Measurements from ENCODE around the gene SYNPO.

SYNPO gene

GRCh38 chr5:150658699-150659265 lies 18.3 kb downstream of the SYNPO start:
- TF ChIP-seq, protein P1, sequence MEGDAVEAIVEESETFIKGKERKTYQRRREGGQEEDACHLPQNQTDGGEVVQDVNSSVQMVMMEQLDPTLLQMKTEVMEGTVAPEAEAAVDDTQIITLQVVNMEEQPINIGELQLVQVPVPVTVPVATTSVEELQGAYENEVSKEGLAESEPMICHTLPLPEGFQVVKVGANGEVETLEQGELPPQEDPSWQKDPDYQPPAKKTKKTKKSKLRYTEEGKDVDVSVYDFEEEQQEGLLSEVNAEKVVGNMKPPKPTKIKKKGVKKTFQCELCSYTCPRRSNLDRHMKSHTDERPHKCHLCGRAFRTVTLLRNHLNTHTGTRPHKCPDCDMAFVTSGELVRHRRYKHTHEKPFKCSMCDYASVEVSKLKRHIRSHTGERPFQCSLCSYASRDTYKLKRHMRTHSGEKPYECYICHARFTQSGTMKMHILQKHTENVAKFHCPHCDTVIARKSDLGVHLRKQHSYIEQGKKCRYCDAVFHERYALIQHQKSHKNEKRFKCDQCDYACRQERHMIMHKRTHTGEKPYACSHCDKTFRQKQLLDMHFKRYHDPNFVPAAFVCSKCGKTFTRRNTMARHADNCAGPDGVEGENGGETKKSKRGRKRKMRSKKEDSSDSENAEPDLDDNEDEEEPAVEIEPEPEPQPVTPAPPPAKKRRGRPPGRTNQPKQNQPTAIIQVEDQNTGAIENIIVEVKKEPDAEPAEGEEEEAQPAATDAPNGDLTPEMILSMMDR (IDR thresholded peaks at IDR 0.05; ENCODE audit: insufficient read depth, low read length, missing control alignments) = no peak
- POLR2A ChIA-PET = interaction anchor here (1.0 kb wide), 2 partner anchors 14 to 16 kb away, joined by 3 to 5 read pairs; no protein-coding TSS in a partner anchor
- no peak for DNase-seq (ENCODE audit: low read depth, low spot score)
- CTCF ChIA-PET = interaction anchor here (1.0 to 18.8 kb wide), 11 partner anchors 9 to 202 kb away, joined by 3 to 366 read pairs (median 7); partner anchors contain the start of gene RBM22
- no peak overlapping the region for H3K4me3 ChIP-seq (ENCODE audit: low read depth, low read length)

GRCh38 chr5:150659360-150660107 lies 19.1 kb downstream of the SYNPO start:
- ChIA-PET POLR2A (interaction anchor here (0.5 to 1.1 kb wide), 4 partner anchors 15 to 184 kb away, joined by 3 to 4 read pairs (median 3); partner anchors contain the start of gene RBM22), CTCF (interaction anchor here (0.6 to 18.8 kb wide), 8 partner anchors 8 to 201 kb away, joined by 3 to 366 read pairs (median 4); partner anchors contain the start of gene RBM22)

GRCh38 chr5:150660108-150660831 lies 19.8 kb downstream of the SYNPO start:
- no peak overlapping the region for H3K4me3 ChIP-seq (ENCODE audit: low read depth, low read length)
- POLR2A ChIA-PET = interaction anchor here (0.5 to 1.1 kb wide), 2 partner anchors 40 to 101 kb away, joined by 3 to 4 read pairs; partner anchors contain the start of gene RBM22
- CTCF ChIA-PET = interaction anchor here (0.6 to 18.8 kb wide), 6 partner anchors 8 to 98 kb away, joined by 3 to 366 read pairs (median 4); no protein-coding TSS in a partner anchor
- no peak for DNase-seq (ENCODE audit: low read depth, low spot score)
- TF ChIP-seq, protein P1 (IDR thresholded peaks at IDR 0.05; ENCODE audit: insufficient read depth, low read length, missing control alignments) = no peak

More at GRCh38 chr5:150659360-150660107, 19.1 kb downstream of the SYNPO start:
- H3K4me3 ChIP-seq (ENCODE audit: low read depth, low read length) = no peak overlapping the region
- no peak for DNase-seq (ENCODE audit: low read depth, low spot score)
- TF ChIP-seq, protein P1 (IDR thresholded peaks at IDR 0.05; ENCODE audit: insufficient read depth, low read length, missing control alignments) = no peak

DNA sequence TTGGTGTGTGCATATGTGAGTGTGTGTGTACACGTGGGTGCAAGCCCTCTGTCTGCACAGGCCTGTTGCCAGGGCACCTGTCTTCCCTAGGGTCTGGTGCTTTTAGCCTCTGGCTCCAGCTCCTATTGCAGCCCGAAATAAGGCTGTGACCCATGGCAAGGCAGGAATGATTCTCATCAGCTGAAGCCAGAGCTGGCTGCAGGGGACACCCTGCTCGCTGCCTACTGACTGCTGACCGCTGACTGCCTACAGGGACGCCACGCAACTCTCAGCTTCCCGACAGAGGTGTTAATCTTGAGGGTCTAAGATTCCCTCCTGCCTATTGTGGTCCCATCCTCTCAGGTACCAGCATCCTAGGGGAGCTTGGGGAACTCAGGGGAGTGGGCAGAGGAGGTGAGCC lies 20.6 kb downstream of the SYNPO start, which contains the start of gene MYOZ3:
MYOZ3 (plus strand) TSS at position 166 of the 400 bp plus-strand sequence. CDS start 1,691 bp downstream, outside the sequence.
- H3K4me3 ChIP-seq (ENCODE audit: low read depth, low read length) = no peak within 1 kb of the TSS
- TF ChIP-seq, protein P1 (IDR thresholded peaks at IDR 0.05; ENCODE audit: insufficient read depth, low read length, missing control alignments) = no peak
- POLR2A ChIA-PET = no interaction called here
- no peak for DNase-seq (ENCODE audit: low read depth, low spot score)
- CTCF ChIA-PET = interaction anchor here (0.9 to 18.8 kb wide), 7 partner anchors 11 to 203 kb away, joined by 3 to 366 read pairs (median 4); partner anchors contain the start of gene RBM22

DNA sequence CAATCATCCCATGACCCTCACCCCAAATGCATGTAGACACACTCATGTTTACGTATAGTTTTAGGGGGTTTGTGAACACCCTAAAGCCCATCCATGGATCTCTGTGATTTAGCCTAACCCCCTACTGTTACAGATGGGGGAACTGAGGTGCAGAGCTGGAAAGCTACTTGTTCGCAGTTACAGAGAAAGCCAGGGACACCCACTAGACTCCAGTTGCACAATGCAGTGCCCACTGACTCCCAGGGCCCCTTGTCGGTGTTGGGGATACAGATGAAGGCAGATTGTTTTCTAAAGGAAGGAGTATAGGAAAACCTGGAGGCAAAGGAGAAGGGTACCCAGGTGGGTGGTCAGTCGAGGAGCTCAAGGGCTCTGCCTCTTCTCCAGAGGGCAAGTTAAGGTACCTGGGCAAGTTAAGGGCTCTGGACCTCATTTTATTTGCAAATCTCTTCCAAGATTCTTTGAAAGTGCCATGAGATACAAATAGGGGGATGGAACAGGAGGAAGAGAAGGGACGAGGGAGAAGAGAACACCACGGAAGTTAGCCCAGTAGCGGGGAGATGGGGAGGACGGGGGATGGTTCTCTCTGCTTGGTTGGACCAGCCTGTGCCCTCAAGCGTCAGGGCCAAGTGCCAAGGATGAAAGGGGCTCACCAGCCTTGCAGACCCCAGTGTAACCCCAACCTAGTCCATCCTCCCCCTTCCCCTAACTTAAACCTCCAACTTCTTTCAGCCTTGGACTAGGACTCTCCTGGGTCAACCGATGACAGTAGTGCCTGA lies 21.5 kb downstream of the SYNPO start:
- no peak overlapping the region for H3K4me3 ChIP-seq (ENCODE audit: low read depth, low read length)
- TF ChIP-seq, protein P1 (IDR thresholded peaks at IDR 0.05; ENCODE audit: insufficient read depth, low read length, missing control alignments) = no peak
- ChIA-PET POLR2A (no interaction called here), CTCF (interaction anchor here (0.9 to 18.8 kb wide), 7 partner anchors 9 to 204 kb away, joined by 3 to 366 read pairs (median 5); partner anchors contain the start of gene RBM22)
- DNase-seq (ENCODE audit: low read depth, low spot score) = no peak
